MM.1S (cell line): ENCODE measurements around the gene TPPP2.

Experiments
- DNase-seq: peaks from one replicate; pipeline ENCODE4 v3.0.0-alpha.2; 2015
- H2AFZ ChIP-seq: fragments of 300-600 bp; sonication (generic); 2 replicates; pipeline ENCODE4 v1.6.0; 2016; ENCODE audit warnings: antibody characterized with exemption, low read length
- H3F3A ChIP-seq: fragments of 300-600 bp; sonication (generic); 2 replicates; pipeline ENCODE4 v1.6.1; 2016; ENCODE audit warnings: mild to moderate bottlenecking, antibody characterized with exemption, low read length, moderate library complexity, mixed read lengths; ENCODE audit not compliant: insufficient read depth
- H3K27ac ChIP-seq: fragments of 300-600 bp; sonication (generic); 2 replicates; pipeline ENCODE4 v1.5.1; 2016; ENCODE audit warnings: mild to moderate bottlenecking, low read length
- H3K27me3 ChIP-seq: fragments of 300-600 bp; sonication (generic); replicated peaks from 2 replicates; pipeline ENCODE4 v1.6.0; 2016; ENCODE audit warnings: low read length; ENCODE audit not compliant: insufficient read depth
- H3K36me3 ChIP-seq: fragments of 300-600 bp; sonication (generic); replicated peaks from 2 replicates; pipeline ENCODE4 v1.6.1; 2016; ENCODE audit warnings: mild to moderate bottlenecking, low read length, mixed read lengths; ENCODE audit not compliant: insufficient read depth
- H3K4me1 ChIP-seq: fragments of 300-600 bp; sonication (generic); 2 replicates; pipeline ENCODE4 v1.6.1; 2016; ENCODE audit warnings: low read length, mixed read lengths
- H3K4me2 ChIP-seq: fragments of 300-600 bp; sonication (generic); 2 replicates; pipeline ENCODE4 v1.6.0; 2016; ENCODE audit warnings: low read depth, low read length
- H3K4me3 ChIP-seq: fragments of 300-600 bp; sonication (generic); 2 replicates; pipeline ENCODE4 v1.5.1; 2016; ENCODE audit warnings: low read length, mixed read lengths
- H3K79me2 ChIP-seq: fragments of 300-600 bp; sonication (generic); 2 replicates; pipeline ENCODE4 v1.6.1; 2016; ENCODE audit warnings: mixed run types, low read length, mixed read lengths
- H3K9ac ChIP-seq: fragments of 300-600 bp; sonication (generic); 2 replicates; pipeline ENCODE4 v1.6.1; 2016; ENCODE audit warnings: low read length, mixed read lengths
- H3K9me2 ChIP-seq: fragments of 300-600 bp; sonication (generic); replicated peaks from 2 replicates; pipeline ENCODE4 v1.6.1; 2016; ENCODE audit warnings: mild to moderate bottlenecking, low read length, mixed read lengths; ENCODE audit not compliant: insufficient read depth
- H3K9me3 ChIP-seq: fragments of 300-600 bp; sonication (generic); replicated peaks from 2 replicates; pipeline ENCODE4 v1.6.1; 2016; ENCODE audit warnings: mild to moderate bottlenecking, low read length, mixed read lengths; ENCODE audit not compliant: insufficient read depth
- H4K20me1 ChIP-seq: fragments of 300-600 bp; sonication (generic); 2 replicates; pipeline ENCODE4 v1.6.1; 2016; ENCODE audit warnings: mild to moderate bottlenecking, low read length, moderate library complexity, mixed read lengths; ENCODE audit not compliant: insufficient read depth
- CTCF ChIP-seq: fragments of 300-600 bp; sonication (generic); IDR thresholded peaks from 2 replicates; pipeline ENCODE4 v1.5.1; 2016; ENCODE audit warnings: antibody characterized with exemption, low read length, mixed read lengths
- EZH2 ChIP-seq: fragments of 300-600 bp; sonication (generic); optimal IDR thresholded peaks from 2 replicates; pipeline ENCODE3; 2017; ENCODE audit warnings: low read depth, mild to moderate bottlenecking, antibody characterized with exemption, low read length, mixed read lengths
- EZH2phosphoT487 ChIP-seq: fragments of 300-600 bp; sonication (generic); IDR thresholded peaks from 2 replicates; pipeline ENCODE4 v1.6.1; 2018; ENCODE audit warnings: antibody characterized with exemption, low read length

TPPP2 gene

GRCh38 chr14:21030531-21030930 is 514 bp downstream of the TPPP2 start:
- H3K4me2 ChIP-seq: no peak overlapping the region
- no peak for DNase-seq
- no peaks in the 10 kb centered on the region for H3K27me3 ChIP-seq
- H3K36me3 ChIP-seq: no peaks in the 10 kb centered on the region
- no peak for TF ChIP-seq EZH2
- TF ChIP-seq CTCF: no peak
- TF ChIP-seq EZH2phosphoT487: no peak
- no peak overlapping the region for H2AFZ ChIP-seq
- H3F3A ChIP-seq: no peaks in the 10 kb centered on the region
- no peaks in the 10 kb centered on the region for H3K4me1 ChIP-seq
- no peak overlapping the region for H3K27ac ChIP-seq
- no peak overlapping the region for H3K9ac ChIP-seq
- no peaks in the 10 kb centered on the region for H4K20me1 ChIP-seq
- no peaks in the 10 kb centered on the region for H3K79me2 ChIP-seq
- no peaks in the 10 kb centered on the region for H3K9me2 ChIP-seq
- H3K9me3 ChIP-seq: no peaks in the 10 kb centered on the region
- no peak overlapping the region for H3K4me3 ChIP-seq

GRCh38 chr14:21032326-21033132 is 2.5 kb downstream of the TPPP2 start:
- Histone ChIP-seq H3F3A (no peaks in the 10 kb centered on the region), H4K20me1 (no peaks in the 10 kb centered on the region), H3K4me3 (no peak overlapping the region), H3K9ac (no peak overlapping the region), H3K79me2 (no peaks in the 10 kb centered on the region), H3K4me1 (no peaks in the 10 kb centered on the region), H3K27me3 (no peaks in the 10 kb centered on the region), H3K27ac (no peak overlapping the region), H2AFZ (no peak overlapping the region), H3K9me2 (no peaks in the 10 kb centered on the region), H3K4me2 (no peak overlapping the region), H3K36me3 (no peaks in the 10 kb centered on the region), H3K9me3 (no peaks in the 10 kb centered on the region)
- TF ChIP-seq CTCF (no peak), EZH2 (no peak), EZH2phosphoT487 (no peak)
- DNase-seq: no peak

GRCh38 chr14:21033133-21033698 is 3.2 kb downstream of the TPPP2 start:
- Histone ChIP-seq H3K4me3 (no peak overlapping the region), H2AFZ (no peak overlapping the region), H3K4me1 (no peaks in the 10 kb centered on the region), H3K9me2 (no peaks in the 10 kb centered on the region), H3K27me3 (no peaks in the 10 kb centered on the region), H3K9me3 (no peaks in the 10 kb centered on the region), H4K20me1 (no peaks in the 10 kb centered on the region), H3K27ac (no peak overlapping the region), H3K79me2 (no peaks in the 10 kb centered on the region), H3K36me3 (no peaks in the 10 kb centered on the region), H3F3A (no peaks in the 10 kb centered on the region), H3K9ac (no peak overlapping the region), H3K4me2 (no peak overlapping the region)
- no peak for TF ChIP-seq CTCF
- TF ChIP-seq EZH2: no peak
- TF ChIP-seq EZH2phosphoT487: no peak
- DNase-seq: no peak
